Measurements from ENCODE around the gene SDHAF3.
"Not testable (repeated sequence)": the region's sequence is repeated elsewhere in the genome, so short reads cannot be mapped to it uniquely, and the experiment has no call there.

SDHAF3 gene

GRCh38 chr7:97117372-97118188, at the start of gene SDHAF3:
TSS of gene SDHAF3 (plus strand) at chr7:97117698. CDS start at chr7:97117724, 26 bp downstream.
- peak; percentile 98 for DNase-seq

- DNase-seq = not testable (repeated sequence)
Measured at GRCh38 chr7:97072025-97072424, 45.5 kb upstream of the SDHAF3 start.

DNA sequence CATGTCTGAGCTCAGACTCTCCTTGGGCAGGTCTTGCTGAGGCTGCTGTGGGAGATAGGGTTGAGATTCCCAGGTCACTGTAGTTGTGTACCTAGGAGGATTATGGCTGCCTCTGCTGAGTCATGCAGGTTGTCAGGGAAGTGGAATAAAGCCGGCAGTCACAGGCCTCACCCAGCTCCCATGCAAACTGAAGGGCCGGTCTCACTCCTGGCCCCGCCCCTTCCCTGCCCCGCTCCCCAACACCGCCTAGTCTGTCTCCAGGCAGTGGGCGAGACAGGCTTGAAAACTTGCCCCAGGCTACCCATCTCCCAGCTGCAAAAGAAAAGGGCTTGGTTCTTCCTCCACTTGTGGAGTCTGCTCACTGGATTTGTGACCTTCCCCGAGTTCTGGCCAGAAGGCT, 41.6 kb upstream of the SDHAF3 start:
- DNase-seq = no peak

DNA sequence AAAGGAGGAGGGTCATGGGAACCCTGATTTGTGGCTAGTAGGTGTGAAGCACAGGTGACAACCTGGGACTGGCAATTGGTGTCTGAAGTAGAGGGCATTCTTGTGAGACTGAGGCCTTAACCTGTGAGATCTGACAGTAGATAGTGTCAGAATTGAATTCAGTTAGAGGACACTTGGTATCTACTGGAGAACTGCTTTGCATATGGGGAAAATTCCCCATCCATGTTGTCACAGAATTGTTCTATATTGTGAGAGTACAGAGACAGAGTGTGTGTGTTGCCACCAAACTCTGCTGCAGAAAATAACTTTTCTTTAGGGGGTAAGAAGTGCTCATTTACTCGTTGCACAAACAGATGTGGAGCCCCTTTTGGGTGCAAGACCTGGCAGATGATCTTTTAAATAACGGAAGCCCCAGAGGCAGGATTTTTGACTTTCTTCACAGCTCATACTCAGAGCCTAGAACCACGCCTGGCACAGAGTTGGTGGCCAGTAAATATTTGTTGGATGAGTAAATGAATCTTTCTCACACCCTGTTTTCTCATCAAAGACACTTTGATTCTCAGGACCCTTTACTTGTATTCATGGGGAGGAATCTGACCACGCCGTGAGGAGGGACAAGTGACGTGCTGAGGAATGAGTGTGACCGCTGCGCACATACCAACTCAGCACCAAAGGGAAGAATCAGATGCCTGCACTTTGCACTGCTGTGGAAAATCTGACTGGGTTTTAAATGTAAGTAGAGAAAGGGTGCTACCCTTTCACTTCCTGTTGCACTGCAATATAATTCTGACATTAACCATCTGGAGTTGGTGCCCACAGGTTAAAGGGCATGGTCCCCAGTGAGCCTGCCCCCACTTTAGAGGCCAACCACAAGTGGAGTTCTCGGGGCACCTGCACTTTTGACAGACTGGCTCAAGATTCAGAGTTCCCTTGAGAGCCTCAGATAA, 39.2 kb upstream of the SDHAF3 start:
- no peak for DNase-seq

GRCh38 chr7:97079300-97079699, 38.2 kb upstream of the SDHAF3 start:
- no peak for DNase-seq

DNA sequence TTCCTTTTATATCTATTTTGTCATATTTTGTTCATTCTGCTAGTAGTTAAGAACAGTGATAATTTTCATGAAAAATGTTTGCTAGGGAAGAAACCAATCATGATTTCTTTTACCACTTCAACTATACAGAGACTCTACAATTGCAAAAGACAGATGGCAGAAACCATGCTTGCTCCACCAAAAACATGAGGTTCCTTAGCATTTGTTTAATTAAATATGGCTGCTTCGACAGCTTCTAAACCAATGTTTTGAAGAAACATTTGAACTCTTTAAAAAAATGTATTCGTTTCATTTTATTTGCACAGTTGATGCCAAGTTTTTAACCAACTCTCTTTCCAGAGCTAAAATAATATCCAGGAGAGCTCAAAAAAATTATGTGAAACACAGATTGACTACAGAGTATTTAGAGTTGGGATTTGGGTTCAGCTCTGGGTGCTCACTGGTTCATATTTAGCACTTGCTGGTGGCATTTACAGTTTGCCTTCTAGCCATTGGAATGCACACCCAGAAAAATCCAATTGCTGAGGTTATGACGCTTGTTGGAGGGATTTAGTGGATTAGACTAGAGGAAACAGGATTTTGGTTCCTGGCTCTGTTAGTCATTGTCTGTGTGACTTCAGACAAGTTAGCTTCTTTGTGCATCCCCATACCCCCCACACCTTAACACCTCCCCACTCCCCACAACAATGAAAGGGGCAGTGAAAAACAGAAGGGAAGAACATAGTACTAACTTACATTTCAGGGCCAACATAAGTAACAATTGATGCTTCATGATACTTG, 35.8 kb upstream of the SDHAF3 start:
- no peak for DNase-seq

GRCh38 chr7:97088364-97088763, 29.1 kb upstream of the SDHAF3 start:
- DNase-seq = no peak

DNA sequence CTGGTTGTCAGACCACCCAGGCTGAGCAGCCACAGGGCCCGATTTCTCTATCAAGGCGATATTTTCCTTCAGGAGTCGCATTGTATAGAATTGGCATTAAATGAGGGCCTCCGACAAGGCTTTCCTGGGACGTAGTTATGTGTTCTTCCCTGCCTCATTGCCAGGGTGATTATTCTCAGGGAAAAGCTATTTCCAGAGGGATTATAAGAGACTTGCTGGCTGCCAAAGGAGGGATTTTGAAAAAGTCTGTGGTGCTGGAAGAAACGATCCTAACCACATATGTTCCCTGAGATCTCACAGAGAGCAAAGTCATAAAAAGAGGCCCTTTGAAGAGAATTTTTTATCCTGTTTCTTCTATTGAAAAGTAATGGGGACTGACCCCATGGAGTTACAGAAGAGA, 27.7 kb upstream of the SDHAF3 start:
- DNase-seq = no peak

DNA sequence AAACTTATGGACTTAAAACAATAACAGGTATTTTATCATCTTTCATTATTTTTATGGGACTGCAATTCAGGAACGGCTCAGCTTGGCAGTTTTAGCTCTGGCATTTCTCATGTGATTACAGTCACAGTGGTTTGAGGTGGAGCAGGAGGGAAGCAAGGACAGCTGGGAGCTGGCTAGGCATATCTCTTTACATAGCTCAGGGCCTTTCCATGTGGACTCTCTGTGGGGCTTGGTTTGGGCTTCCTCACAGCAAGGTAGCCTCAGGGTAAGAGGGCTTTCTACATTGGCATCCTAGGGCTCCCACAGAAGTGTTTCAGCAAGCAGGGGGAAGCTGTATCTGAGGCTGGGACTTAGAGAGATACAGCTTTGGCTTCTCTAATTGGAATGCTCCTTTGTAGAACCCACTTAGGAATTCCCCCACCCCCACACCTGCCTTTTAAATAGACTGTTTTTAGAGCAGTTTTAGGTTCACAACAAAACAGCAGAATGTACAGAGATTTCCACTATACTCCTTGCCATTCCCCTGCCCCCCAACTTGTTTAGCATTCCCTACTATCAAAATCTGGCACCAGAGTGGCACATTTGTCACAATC, 26.6 kb upstream of the SDHAF3 start:
- DNase-seq = no peak

GRCh38 chr7:97094284-97094930, 23.1 kb upstream of the SDHAF3 start:
- DNase-seq = no peak

DNA sequence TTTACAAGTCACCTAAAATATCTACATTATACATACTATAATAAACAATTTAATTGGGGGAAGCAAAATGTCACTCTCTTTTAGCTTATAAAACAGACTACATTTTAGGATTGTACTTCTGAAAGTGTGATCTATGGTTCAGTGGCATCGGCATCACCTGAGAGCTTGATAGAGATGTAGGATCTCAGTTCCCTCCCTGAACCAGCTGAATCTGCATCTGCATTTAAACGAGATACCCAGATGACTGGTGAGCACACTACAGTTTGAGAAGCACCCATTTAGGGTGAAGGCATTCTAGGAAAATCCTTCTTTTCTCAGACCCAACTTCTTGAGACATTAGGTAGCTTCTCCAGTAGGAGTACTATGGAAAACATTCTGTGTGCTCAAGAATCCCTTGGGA, 21.5 kb upstream of the SDHAF3 start:
- DNase-seq = no peak

DNA sequence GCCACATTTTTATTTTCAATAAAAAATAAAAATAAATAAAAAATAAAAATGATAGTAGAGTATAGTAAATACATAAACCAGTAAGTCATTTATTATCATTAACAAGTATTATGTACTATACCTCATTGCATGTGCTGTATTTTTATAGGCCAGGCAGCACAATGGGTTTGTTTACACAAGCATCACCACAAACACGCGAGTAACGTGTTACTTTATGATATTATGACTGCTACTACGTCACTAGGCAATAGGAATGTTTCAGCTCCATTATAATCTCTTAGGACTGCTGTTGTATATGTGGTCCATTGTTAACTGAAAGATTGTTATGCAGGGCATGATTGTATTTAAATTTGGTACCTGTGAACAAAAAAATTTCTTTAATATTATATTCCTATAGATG, 20.8 kb upstream of the SDHAF3 start:
- no peak for DNase-seq

- peak; percentile 69 to 71 for DNase-seq
Measured at GRCh38 chr7:97104719-97105238, 12.7 kb upstream of the SDHAF3 start.

DNA sequence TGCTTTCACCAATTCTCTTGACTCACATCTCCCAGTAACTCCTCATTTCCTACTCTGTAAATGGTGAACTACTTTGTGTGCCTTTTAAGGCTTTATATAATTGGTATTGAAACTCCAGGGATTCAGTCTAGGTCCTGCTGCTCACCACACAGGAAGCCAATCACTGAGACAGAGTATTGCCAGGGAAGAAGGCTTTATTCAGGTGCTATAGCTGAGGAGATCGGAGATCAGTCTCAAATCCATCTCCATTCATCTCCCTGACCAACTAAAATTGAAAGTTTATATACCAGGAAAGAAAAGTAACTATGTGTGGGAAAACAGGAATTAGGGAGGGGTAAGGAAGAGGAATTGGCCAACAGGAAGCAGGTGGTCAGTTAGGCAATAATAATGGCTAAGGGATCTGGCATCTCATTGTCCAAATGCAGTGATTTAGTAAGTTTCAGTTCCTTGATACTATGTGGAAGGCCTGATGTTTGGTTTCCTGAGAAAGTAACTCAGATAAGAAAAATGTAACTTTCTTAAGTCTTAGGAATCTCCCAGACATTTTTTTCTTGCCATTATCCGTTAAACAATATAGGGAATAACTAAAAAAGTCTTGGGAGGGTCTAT, 10.2 kb upstream of the SDHAF3 start:
- DNase-seq = no peak

- DNase-seq = peak; percentile 28 to 71
Measured at GRCh38 chr7:97116308-97116707, 1.2 kb upstream of the SDHAF3 start.

DNA sequence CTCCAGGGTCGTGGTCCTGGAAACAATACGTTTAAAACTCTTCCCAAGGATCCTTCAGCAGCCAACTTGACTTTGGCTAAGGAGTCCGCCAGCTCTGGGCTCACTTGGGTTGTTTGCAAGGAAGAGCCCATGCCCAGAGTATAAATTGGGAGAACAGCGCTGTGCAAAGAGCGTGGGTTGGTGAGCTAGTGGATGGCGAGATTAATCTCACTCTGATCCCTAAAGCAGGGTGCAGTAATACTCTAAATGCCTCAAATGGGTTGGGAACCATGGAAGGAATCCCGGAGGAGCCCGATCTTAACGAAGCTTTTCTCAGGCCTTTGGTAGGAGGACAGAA, 495 bp upstream of the SDHAF3 start:
- DNase-seq = no peak

DNA sequence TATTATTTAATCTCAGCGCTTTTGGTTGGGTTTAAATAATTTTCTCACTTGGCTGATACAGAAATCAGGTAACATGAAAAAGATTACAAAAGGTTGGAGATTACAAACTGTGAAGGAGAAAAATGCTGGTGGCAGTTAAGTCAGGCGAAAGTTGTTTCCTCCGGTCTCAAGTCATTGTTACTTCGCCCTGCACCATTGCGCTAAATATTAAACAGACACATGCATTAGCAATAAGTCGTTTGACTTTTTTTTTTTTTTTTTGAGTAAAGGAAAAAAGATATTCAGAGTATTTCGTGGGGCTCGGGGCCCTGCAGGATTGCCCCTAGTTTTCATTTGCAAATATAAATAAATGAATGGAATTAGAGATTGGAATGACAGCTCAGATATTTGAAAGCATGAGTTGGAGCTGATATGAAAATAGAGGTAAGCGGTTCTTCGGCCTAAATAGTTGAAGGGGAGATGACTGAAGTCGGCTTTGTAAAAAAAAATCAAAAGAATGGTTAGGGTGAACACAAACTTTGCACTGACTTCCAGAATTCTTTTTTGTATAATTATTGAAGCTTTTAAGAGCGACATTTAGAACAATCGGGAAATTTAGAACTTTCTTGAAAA, 914 bp downstream of the SDHAF3 start:
- DNase-seq = no peak

DNA sequence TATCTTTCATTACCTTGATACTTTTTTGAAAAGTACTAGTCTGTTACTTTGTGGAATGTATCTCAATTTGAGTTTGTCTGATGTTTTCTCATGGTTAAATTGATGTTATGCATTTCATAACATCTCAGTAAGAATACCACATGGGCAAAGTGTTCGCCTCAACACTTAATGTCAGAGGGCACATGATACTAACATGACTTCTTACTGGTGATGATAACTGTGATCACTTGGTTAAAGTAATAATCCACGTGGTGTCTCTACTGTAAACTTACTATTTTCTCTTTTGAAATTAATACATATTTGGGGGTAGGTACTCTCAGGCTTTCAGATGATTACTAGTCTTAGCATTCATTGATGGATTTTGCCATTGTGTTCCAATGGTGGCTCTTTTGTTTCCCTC, 2.2 kb downstream of the SDHAF3 start:
- DNase-seq = no peak

DNA sequence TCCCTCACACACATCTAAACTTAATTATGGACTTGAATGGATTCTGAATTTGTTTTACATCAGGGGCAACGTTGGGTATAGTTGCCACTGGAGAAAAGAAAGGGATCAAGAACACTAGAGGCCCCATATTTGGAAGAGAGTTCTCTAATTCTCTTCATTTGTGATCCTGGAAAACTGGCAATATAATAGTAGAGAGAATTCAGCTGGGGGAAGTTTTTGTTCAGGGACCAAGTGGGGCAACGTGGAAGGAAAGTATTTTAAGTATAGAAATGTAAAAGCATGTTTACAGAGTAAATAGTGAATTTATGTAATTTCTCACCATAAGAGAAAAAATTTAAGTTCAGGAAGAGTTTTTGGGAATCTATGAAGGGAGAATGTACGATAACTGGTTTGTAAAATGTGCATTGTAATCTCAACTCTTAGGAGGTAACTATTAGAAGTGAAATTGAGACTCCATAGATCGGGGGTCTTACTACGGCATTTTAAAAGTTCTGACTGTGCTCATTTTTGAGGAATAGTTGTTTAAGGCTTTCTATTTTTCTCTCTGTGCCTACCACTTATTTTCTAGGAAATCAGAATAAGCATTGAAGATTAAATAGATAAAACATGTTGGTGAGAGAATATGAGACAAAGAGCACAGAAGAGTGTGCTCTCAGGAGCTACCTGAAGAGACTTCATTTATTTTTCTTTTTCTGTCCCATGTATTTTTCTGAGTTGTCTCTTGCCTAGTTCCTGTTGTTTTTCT, 3.4 kb downstream of the SDHAF3 start:
- no peak for DNase-seq

DNA sequence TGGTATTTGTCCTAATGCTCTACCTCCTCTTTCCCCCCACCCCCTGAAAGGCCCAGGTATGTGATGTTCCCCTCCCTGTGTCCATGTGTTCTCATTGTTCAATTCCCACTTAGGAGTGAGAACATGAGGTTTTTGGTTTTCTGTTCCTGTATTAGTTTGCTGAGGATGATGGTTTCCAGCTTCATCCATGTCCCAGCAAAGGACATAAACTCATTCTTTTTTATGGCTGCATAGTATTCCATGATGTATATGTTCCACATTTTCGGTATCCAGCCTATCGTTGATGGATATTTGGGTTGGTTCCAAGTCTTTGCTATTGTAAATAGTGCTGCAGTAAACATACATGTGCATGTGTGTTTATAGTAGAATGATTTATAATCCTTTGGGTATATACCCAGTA, 5.6 kb downstream of the SDHAF3 start:
- not testable (repeated sequence) for DNase-seq

All from CD4-positive, alpha-beta T cell treated with Interferon alpha-2 for 1 hour (primary cell).